Measurements from ENCODE around the gene PFAS. TPM values are rescaled to one million over a fixed set of nuclear protein-coding genes. Genes with fewer than 3 reads are reported as not detected.
A peak's percentile ranks its signal among the peaks of the same experiment; 100 is the strongest.

PFAS gene
- total RNA-seq, 1 donor from 2014 or later, result 117 TPM

DNA sequence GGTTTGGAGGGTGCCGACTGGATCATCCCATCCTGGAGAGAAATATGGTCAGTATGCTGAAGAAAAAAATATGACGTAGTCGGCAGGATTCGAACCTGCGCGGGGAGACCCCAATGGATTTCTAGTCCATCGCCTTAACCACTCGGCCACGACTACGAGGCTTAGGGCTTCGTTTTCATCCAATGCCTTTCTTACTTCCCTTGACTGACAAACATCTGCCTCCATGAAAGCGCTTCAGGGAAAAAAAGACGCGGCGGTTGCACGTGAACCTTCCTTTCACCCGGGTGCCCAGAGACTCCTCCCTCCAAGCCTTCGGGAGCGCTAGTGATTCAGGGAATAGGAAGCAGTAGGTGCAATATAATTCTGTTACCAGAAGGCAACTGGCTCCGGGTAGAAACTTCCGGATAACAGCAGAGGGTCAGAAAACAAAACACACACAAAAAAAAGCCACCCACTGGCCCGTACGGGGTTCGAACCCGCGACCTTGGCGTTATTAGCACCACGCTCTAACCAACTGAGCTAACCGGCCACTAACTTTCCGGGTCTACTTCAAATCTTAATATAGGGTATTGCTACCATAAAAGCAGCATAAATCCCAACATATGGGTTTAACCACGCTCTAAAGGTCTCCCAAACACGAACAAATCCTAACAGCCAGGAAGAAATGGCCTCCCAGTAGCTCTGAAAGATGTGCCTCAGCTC lies 22.4 kb upstream of the PFAS start:
- peaks cover 25% of the 10 kb centered on the region for H3K36me3 Mint-ChIP-seq

DNA sequence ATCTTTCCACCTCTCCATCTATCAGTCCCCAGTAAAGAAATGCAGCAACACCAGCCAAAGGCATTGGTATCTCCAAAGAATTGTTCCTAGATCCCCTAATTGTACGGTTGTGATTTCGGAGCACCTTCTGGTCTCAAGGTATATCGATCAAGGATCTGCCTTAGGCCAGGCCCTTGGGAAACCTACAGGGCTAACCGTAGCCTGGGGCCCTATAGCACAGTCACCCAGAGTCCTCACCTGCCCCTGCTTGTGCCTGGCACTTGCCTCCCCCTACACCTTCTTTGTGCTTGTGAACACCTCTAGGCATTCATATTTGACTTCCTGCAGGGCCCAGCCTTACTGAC lies 21.9 kb upstream of the PFAS start:
- no peaks in the 10 kb centered on the region for H3K9me3 Mint-ChIP-seq
- DNase-seq (ENCODE audit: extremely low spot score, unreplicated experiment), result no peak
- H3K4me1 Mint-ChIP-seq (ENCODE audit: unreplicated experiment), result peaks cover 28% of the 10 kb centered on the region
- TF ChIP-seq, protein P1, sequence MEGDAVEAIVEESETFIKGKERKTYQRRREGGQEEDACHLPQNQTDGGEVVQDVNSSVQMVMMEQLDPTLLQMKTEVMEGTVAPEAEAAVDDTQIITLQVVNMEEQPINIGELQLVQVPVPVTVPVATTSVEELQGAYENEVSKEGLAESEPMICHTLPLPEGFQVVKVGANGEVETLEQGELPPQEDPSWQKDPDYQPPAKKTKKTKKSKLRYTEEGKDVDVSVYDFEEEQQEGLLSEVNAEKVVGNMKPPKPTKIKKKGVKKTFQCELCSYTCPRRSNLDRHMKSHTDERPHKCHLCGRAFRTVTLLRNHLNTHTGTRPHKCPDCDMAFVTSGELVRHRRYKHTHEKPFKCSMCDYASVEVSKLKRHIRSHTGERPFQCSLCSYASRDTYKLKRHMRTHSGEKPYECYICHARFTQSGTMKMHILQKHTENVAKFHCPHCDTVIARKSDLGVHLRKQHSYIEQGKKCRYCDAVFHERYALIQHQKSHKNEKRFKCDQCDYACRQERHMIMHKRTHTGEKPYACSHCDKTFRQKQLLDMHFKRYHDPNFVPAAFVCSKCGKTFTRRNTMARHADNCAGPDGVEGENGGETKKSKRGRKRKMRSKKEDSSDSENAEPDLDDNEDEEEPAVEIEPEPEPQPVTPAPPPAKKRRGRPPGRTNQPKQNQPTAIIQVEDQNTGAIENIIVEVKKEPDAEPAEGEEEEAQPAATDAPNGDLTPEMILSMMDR (conservative IDR thresholded peaks at IDR 0.05), result no peak
- H3K36me3 Mint-ChIP-seq, result peaks cover 24% of the 10 kb centered on the region
- peak overlapping the region; percentile 98 for H3K27ac Mint-ChIP-seq
- H3K27me3 Mint-ChIP-seq, result peaks cover 23% of the 10 kb centered on the region
- H3K4me3 Mint-ChIP-seq, result peak overlapping the region; percentile 90

More for the DNA sequence above, 22.4 kb upstream of the PFAS start:
- TF ChIP-seq, protein P1 (conservative IDR thresholded peaks at IDR 0.05), result no peak
- Mint-ChIP-seq H3K4me1 (ENCODE audit: unreplicated experiment) (peaks cover 28% of the 10 kb centered on the region), H3K27me3 (peaks cover 26% of the 10 kb centered on the region), H3K27ac (peak overlapping the region; percentile 98), H3K9me3 (no peaks in the 10 kb centered on the region), H3K4me3 (peak overlapping the region; percentile 90)
- DNase-seq (ENCODE audit: extremely low spot score, unreplicated experiment), result peak; percentile 85

DNA sequence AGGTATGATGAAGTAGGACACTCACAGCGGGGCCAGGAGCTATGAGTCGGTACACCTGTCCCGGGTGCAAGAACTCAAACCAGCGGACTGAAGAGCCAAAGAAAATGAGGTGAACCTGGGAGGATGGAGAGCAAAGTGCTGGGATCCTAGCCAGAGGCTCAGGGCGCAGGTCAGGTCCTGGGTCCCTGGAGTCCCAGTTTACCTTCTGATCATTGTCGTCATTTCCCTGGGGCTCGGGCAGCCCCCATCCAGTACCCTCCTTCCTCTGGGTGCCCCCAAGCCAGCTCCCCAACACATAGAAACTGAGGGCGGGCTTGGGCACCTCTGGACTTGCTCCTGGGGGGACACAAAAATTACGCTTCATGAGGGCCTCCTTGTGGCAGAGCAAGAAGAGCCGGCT lies 17.4 kb upstream of the PFAS start:
- H3K9me3 Mint-ChIP-seq, result no peaks in the 10 kb centered on the region
- peaks cover 31% of the 10 kb centered on the region for H3K36me3 Mint-ChIP-seq
- DNase-seq (ENCODE audit: extremely low spot score, unreplicated experiment), result no peak
- peaks cover 5% of the 10 kb centered on the region for H3K27me3 Mint-ChIP-seq
- no peak overlapping the region for H3K4me3 Mint-ChIP-seq
- no peak overlapping the region for H3K27ac Mint-ChIP-seq
- peaks cover 12% of the 10 kb centered on the region for H3K4me1 Mint-ChIP-seq (ENCODE audit: unreplicated experiment)
- TF ChIP-seq, protein P1 (conservative IDR thresholded peaks at IDR 0.05), result no peak

DNA sequence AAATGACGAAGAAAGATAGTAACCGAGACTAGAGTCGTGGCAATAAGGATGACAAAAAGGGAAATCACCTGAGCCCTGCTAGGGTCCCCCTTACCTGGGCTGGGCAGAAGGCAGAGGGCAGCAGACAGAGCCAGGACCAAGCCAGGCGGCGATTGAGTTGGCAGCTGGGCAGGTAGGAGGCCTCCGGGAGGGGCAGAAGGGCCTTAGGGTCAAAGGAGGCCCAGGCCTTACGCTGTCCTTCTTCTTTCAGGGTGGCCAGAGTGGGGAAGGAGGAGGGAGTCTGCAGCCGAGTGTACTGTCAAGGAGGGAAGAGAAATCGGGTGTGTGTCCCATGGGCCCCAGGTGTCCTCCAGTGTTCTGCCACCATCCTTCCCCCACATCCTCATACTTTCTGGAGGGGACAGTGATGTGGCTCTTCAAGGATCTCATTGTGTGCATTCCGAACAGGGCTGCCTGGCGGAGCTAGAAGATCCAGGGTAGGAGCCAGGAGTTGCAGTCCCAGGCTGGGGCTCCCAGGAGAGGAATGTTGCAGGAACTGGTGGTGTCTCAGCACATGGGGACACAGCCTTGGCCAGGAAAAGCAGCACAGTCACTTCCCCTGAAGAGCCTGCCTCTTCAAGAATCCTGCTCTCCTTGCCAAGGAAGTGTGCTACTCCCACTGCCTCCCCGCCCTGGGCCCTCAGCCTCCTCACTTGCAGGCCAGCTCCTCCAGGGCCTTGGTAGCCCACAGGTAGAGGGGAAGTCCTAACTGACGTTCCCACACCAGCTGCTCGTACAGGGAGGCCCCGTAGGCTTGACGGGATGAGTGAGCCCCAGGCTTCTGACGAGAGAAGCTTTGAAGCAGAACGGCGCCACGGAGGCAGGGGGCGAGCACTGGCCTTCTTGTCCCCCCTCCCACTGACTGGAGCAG lies 14.5 kb upstream of the PFAS start:
- peaks cover under 1% of the 10 kb centered on the region for H3K4me1 Mint-ChIP-seq (ENCODE audit: unreplicated experiment)
- H3K4me3 Mint-ChIP-seq, result no peak overlapping the region
- TF ChIP-seq, protein P1 (conservative IDR thresholded peaks at IDR 0.05), result no peak
- H3K27ac Mint-ChIP-seq, result no peak overlapping the region
- no peaks in the 10 kb centered on the region for H3K9me3 Mint-ChIP-seq
- peaks cover 25% of the 10 kb centered on the region for H3K36me3 Mint-ChIP-seq
- no peaks in the 10 kb centered on the region for H3K27me3 Mint-ChIP-seq
- DNase-seq (ENCODE audit: extremely low spot score, unreplicated experiment), result no peak

DNA sequence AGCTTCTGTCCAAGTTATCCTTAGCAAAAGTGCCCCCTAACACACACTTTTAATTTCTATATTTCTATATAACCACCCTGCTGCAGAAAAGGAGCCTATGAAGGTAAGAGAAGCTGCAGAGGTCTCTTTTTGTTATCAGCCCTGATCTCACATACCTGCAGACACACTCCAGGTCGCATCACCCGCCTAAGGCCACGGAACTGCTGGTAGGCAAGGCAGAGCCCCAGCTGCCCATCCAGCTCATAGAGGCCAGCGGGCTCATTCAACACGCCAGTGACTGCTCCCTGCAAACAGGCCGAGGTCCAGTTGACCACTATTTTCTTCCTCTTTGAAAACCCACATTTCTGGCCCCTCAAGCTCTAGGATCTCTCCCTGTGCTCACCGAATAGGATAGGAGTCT lies 13.4 kb upstream of the PFAS start:
- H3K27ac Mint-ChIP-seq, result no peak overlapping the region
- no peaks in the 10 kb centered on the region for H3K9me3 Mint-ChIP-seq
- peaks cover 3% of the 10 kb centered on the region for H3K4me1 Mint-ChIP-seq (ENCODE audit: unreplicated experiment)
- H3K4me3 Mint-ChIP-seq, result no peak overlapping the region
- H3K27me3 Mint-ChIP-seq, result no peaks in the 10 kb centered on the region
- TF ChIP-seq, protein P1 (conservative IDR thresholded peaks at IDR 0.05), result no peak
- DNase-seq (ENCODE audit: extremely low spot score, unreplicated experiment), result no peak
- peaks cover 21% of the 10 kb centered on the region for H3K36me3 Mint-ChIP-seq

Data from type B pancreatic cell (in vitro differentiated cells).